Measurements from ENCODE around the gene MADCAM1.
"Not testable (repeated sequence)": the region's sequence is repeated elsewhere in the genome, so short reads cannot be mapped to it uniquely, and the experiment has no call there.

DNA sequence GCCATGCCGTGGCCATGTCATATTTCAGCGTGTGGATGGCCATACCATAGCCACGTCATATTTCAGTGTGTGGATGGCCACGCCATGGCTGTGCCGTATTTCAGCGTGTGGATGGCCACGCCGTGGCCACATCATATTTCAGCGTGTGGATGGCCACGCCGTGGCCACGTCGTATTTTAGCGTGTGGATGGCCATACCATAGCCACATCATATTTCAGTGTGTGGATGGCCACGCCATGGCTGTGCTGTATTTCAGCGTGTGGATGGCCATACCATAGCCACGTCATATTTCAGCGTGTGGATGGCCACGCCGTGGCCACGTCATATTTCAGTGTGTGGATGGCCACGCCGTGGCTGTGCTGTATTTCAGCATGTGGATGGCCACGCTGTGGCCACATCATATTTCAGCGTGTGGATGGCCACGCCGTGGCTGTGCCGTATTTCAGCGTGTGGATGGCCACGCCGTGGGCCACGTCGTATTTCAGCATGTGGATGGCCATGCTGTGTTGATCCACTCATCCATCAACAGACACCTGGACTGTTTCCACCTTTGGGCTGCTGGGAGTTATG, 45.3 kb upstream of the MADCAM1 start:
- TF ChIP-seq, protein P1, sequence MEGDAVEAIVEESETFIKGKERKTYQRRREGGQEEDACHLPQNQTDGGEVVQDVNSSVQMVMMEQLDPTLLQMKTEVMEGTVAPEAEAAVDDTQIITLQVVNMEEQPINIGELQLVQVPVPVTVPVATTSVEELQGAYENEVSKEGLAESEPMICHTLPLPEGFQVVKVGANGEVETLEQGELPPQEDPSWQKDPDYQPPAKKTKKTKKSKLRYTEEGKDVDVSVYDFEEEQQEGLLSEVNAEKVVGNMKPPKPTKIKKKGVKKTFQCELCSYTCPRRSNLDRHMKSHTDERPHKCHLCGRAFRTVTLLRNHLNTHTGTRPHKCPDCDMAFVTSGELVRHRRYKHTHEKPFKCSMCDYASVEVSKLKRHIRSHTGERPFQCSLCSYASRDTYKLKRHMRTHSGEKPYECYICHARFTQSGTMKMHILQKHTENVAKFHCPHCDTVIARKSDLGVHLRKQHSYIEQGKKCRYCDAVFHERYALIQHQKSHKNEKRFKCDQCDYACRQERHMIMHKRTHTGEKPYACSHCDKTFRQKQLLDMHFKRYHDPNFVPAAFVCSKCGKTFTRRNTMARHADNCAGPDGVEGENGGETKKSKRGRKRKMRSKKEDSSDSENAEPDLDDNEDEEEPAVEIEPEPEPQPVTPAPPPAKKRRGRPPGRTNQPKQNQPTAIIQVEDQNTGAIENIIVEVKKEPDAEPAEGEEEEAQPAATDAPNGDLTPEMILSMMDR (conservative IDR thresholded peaks at IDR 0.05; ENCODE audit: low read length), result not testable (repeated sequence)
- not testable (repeated sequence) for TF ChIP-seq EZH2phosphoT487 (IDR thresholded peaks at IDR 0.05; ENCODE audit: borderline replicate concordance, low read depth, low read length)

Data from OCI-LY7 (cell line).